Measurements from ENCODE around the gene NFAT5. TPM values are rescaled to one million over a fixed set of nuclear protein-coding genes. Genes with fewer than 3 reads are reported as not detected.

NFAT5 gene
- total and polyA plus RNA-seq, 9 of the 15 experiments (the other 6 are each of a cell fraction or from before 2014, with no cell fraction given): 0.78 to 20.5 (median 12.4) TPM

DNA sequence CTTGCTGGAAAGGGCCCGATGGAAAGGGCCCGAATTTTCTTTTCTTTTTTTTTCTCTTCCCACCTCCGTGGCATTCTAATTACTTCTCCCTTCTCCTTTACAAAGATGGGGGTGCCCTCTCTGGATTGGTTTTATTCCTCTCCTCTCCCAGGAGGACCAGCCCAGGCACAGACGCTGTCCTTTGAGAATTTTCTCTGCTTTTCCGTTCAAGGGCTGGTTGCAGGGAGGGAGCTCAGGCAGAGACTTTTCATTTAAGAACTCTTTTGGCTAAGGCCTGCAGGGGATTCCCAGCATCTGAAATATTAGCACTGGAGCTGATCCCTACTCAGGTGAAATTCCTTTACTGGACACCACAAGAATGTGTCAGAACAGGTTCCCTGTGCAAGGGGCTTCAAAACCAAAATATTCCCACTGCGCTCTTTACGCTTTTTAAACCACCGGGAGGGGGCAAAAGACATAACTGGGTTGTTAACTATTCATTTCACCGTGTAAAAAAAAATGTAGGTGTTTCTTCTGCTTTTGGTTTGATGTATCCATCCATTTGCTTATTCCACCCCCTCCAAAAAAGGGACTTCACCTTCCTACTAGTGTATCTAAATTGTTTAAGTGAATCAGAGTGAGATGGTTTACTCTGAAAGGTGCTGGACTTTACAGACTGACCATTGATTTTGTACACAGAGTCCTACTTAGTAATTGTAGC, 1.4 kb downstream of the NFAT5 start (continued):
- TF ChIP-seq, protein P1, sequence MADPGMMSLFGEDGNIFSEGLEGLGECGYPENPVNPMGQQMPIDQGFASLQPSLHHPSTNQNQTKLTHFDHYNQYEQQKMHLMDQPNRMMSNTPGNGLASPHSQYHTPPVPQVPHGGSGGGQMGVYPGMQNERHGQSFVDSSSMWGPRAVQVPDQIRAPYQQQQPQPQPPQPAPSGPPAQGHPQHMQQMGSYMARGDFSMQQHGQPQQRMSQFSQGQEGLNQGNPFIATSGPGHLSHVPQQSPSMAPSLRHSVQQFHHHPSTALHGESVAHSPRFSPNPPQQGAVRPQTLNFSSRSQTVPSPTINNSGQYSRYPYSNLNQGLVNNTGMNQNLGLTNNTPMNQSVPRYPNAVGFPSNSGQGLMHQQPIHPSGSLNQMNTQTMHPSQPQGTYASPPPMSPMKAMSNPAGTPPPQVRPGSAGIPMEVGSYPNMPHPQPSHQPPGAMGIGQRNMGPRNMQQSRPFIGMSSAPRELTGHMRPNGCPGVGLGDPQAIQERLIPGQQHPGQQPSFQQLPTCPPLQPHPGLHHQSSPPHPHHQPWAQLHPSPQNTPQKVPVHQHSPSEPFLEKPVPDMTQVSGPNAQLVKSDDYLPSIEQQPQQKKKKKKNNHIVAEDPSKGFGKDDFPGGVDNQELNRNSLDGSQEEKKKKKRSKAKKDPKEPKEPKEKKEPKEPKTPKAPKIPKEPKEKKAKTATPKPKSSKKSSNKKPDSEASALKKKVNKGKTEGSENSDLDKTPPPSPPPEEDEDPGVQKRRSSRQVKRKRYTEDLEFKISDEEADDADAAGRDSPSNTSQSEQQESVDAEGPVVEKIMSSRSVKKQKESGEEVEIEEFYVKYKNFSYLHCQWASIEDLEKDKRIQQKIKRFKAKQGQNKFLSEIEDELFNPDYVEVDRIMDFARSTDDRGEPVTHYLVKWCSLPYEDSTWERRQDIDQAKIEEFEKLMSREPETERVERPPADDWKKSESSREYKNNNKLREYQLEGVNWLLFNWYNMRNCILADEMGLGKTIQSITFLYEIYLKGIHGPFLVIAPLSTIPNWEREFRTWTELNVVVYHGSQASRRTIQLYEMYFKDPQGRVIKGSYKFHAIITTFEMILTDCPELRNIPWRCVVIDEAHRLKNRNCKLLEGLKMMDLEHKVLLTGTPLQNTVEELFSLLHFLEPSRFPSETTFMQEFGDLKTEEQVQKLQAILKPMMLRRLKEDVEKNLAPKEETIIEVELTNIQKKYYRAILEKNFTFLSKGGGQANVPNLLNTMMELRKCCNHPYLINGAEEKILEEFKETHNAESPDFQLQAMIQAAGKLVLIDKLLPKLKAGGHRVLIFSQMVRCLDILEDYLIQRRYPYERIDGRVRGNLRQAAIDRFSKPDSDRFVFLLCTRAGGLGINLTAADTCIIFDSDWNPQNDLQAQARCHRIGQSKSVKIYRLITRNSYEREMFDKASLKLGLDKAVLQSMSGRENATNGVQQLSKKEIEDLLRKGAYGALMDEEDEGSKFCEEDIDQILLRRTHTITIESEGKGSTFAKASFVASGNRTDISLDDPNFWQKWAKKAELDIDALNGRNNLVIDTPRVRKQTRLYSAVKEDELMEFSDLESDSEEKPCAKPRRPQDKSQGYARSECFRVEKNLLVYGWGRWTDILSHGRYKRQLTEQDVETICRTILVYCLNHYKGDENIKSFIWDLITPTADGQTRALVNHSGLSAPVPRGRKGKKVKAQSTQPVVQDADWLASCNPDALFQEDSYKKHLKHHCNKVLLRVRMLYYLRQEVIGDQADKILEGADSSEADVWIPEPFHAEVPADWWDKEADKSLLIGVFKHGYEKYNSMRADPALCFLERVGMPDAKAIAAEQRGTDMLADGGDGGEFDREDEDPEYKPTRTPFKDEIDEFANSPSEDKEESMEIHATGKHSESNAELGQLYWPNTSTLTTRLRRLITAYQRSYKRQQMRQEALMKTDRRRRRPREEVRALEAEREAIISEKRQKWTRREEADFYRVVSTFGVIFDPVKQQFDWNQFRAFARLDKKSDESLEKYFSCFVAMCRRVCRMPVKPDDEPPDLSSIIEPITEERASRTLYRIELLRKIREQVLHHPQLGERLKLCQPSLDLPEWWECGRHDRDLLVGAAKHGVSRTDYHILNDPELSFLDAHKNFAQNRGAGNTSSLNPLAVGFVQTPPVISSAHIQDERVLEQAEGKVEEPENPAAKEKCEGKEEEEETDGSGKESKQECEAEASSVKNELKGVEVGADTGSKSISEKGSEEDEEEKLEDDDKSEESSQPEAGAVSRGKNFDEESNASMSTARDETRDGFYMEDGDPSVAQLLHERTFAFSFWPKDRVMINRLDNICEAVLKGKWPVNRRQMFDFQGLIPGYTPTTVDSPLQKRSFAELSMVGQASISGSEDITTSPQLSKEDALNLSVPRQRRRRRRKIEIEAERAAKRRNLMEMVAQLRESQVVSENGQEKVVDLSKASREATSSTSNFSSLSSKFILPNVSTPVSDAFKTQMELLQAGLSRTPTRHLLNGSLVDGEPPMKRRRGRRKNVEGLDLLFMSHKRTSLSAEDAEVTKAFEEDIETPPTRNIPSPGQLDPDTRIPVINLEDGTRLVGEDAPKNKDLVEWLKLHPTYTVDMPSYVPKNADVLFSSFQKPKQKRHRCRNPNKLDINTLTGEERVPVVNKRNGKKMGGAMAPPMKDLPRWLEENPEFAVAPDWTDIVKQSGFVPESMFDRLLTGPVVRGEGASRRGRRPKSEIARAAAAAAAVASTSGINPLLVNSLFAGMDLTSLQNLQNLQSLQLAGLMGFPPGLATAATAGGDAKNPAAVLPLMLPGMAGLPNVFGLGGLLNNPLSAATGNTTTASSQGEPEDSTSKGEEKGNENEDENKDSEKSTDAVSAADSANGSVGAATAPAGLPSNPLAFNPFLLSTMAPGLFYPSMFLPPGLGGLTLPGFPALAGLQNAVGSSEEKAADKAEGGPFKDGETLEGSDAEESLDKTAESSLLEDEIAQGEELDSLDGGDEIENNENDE (IDR thresholded peaks at IDR 0.05; ENCODE audit: low read depth, low read length): no peak
- TF ChIP-seq CBX2 (IDR thresholded peaks at IDR 0.05; ENCODE audit: insufficient read depth, low read length, poor library complexity, severe bottlenecking): no peak
- TF ChIP-seq GATAD2A (IDR thresholded peaks at IDR 0.05): no peak
- TF ChIP-seq MAZ (CRISPR knock-in tag; conservative IDR thresholded peaks at IDR 0.05 in 1 of 2, IDR thresholded peaks at IDR 0.05 in 1 of 2): peak in 1 of 2 experiments; percentile 2; a peak in 1 of 4 replicates
- no peak for TF ChIP-seq ZNF830 (CRISPR knock-in tag; IDR thresholded peaks at IDR 0.05)
- no peak for TF ChIP-seq KHSRP (IDR thresholded peaks at IDR 0.05)
- TF ChIP-seq MEF2A (IDR thresholded peaks at IDR 0.05; ENCODE audit: control insufficient read depth, low read depth, low read length): peak; percentile 22; the same call in 1 of the 2 replicates
- TF ChIP-seq PHF21A (IDR thresholded peaks at IDR 0.05; ENCODE audit: borderline replicate concordance, low read depth): no peak
- TF ChIP-seq, protein P2, sequence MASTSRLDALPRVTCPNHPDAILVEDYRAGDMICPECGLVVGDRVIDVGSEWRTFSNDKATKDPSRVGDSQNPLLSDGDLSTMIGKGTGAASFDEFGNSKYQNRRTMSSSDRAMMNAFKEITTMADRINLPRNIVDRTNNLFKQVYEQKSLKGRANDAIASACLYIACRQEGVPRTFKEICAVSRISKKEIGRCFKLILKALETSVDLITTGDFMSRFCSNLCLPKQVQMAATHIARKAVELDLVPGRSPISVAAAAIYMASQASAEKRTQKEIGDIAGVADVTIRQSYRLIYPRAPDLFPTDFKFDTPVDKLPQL (IDR thresholded peaks at IDR 0.05; ENCODE audit: extremely low read depth, insufficient read length): no peak
- TF ChIP-seq, protein P3, sequence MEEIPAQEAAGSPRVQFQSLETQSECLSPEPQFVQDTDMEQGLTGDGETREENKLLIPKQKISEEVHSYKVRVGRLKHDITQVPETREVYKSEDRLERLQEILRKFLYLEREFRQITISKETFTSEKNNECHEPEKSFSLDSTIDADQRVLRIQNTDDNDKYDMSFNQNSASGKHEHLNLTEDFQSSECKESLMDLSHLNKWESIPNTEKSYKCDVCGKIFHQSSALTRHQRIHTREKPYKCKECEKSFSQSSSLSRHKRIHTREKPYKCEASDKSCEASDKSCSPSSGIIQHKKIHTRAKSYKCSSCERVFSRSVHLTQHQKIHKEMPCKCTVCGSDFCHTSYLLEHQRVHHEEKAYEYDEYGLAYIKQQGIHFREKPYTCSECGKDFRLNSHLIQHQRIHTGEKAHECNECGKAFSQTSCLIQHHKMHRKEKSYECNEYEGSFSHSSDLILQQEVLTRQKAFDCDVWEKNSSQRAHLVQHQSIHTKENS (CRISPR knock-in tag; IDR thresholded peaks at IDR 0.05): no peak
- TF ChIP-seq, protein P4, sequence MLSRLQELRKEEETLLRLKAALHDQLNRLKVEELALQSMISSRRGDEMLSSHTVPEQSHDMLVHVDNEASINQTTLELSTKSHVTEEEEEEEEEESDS (CRISPR knock-in tag; IDR thresholded peaks at IDR 0.05): no peak
- no peak for TF ChIP-seq GABPB1 (CRISPR knock-in tag; IDR thresholded peaks at IDR 0.05)
- no peak for TF ChIP-seq ILK (tag; IDR thresholded peaks at IDR 0.05; ENCODE audit: borderline replicate concordance, low read depth)

Data from K562 (cell line).